ENCODE data around the gene PNPLA3.

PNPLA3 gene

DNA sequence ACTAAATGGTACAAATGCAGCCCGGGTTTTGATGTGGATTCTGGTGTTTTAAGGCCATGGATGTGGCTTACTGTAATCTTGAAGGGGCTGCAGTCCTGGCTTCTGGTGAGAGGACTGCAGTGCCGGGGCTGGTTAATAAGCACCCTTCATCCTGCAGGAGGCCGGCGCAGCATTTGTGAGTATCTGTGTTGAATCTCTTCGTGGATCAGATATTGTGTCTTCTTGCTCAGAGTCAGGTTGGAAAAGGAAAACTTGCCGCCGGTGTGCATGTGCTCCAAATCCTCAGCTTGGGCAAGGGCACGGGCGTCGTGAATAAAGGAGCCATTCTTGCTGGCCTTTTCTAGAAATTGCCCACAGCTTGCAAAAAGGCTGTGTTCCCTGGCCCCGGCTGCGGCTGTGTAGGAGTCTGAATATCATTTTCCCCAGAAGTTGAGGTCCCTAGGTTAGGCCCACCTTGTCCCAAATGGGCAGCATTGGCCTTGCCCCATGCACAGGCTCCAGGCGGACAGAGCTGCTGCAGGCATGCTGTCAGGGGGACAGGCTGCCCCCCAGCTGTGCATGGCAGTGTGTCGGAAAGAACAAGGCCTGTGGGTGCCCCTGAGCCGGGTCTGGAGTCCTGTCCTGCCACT is 71.6 kb downstream of the PNPLA3 start:
- DNase-seq: no peak

DNA sequence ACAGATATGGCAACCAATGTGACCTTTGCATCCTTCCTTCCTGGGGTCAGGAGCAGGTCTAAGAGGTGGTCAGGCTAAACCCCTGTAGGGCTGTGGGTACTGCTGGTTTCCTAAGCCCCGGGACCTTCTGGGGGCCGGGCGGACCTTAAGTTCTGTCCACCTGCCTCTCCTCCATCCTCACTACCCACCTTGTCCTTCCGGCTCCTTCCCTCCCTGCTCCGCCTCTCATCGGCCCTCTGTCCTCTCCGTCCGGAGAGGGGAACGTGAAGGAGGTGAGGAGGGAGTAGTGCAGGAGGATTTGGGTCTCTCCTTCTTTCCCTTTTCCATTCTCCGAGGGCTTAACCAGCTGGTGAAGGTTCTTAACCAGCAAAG is 72.2 kb downstream of the PNPLA3 start:
- no peak for DNase-seq

DNA sequence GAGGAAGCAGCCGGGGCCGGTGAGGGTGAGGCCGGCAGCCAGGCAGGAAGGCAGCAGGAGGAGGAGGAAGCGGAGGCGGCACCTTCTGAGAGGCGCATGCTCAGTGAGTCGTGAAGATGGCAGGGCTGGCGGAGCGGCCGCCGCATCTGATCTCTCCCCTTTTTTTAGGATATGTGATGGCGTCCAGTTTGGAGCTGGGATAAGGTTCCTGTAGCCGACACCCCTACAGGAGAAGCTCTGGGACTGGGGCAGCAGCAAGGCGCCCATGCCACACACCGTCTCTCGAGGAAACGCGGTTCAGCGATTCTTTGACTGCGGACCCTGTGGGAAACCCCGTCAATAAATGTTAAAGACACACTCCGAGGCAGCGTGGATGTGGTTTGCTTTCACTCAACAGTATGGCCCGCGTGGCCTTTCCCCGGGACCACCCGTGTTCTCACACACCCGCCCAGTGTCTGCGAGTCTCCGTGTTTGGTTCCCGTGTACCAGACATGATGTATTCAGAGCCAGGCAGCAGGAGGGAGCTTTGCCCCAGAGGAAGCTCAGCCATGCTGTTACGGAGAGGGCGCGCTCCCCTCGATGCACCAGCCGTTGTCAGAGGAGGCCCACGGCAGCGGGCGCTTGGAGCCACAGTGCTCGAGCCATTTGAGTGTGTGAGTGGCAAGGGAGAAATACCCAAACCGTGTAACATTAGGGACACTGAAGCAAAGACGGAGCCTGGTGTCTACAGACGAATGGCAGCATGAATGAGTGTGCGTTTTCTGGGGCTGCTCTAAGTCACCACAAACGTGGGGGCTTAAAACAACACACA is 72.8 kb downstream of the PNPLA3 start:
- DNase-seq: no peak

DNA sequence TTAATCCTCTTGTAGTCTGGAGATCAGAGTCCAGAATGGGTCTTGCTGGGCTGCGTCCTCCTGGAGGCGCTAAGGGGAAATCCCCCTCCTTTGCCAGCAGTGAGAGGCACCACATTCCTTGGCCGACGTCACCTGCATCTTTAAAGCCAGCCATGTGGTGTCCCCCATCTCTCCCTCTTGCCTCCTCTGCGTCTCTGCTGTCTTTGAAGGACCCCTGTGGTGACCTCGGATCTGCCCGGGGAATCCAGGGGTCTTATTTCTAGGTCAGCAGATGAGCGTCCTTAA is 73.3 kb downstream of the PNPLA3 start:
- DNase-seq: no peak
